Uterus (tissue), 4 donors: ENCODE measurements around the gene MYH11. TPM values are rescaled to one million over a fixed set of nuclear protein-coding genes. Genes with fewer than 3 reads are reported as not detected.
A peak's percentile ranks its signal among the peaks of the same experiment; 100 is the strongest.

Experiments
- DNase-seq, 2 donors: peaks; one replicate each; pipeline ENCODE4 v3.0.0-alpha.2; 2019 to 2020
- H3K27ac ChIP-seq, 2 donors: fragments of 200-600 bp; sonication (generic); 1 replicate in 1 of 2; 2 replicates in 1 of 2; pipeline ENCODE4 v1.5.1; 2016 to 2018
- H3K27me3 ChIP-seq, 2 donors: fragments of 200-600 bp; sonication (generic); one replicate each; pipeline ENCODE4 v1.5.1; 2018 to 2019; ENCODE audit warnings: control low read depth in 1 of 2
- H3K36me3 ChIP-seq, 2 donors: fragments of 200-600 bp; sonication (generic); one replicate each; pipeline ENCODE4 v1.5.1; 2019; ENCODE audit warnings: control low read depth in 1 of 2
- H3K4me1 ChIP-seq, 2 donors: fragments of 200-600 bp; sonication (generic); one replicate each; pipeline ENCODE4 v1.5.1; 2018 to 2019; ENCODE audit warnings: control low read depth in 1 of 2
- H3K4me3 ChIP-seq, 2 donors: fragments of 200-600 bp; sonication (generic); 1 replicate in 1 of 2; 2 replicates in 1 of 2; pipeline ENCODE4 v1.5.1; 2018 to 2019; ENCODE audit warnings: mild to moderate bottlenecking in 1 of 2
- H3K9me3 ChIP-seq, 2 donors: fragments of 200-600 bp; sonication (generic); one replicate each; pipeline ENCODE4 v1.5.1; 2019; ENCODE audit warnings: control low read depth in 1 of 2
- POLR2A ChIP-seq, 2 donors: fragments of 450-650 bp; IDR thresholded peaks; one replicate each; pipeline ENCODE4 v1.6.1; 2016; ENCODE audit warnings: antibody characterized with exemption in 2 of 2, mild to moderate bottlenecking in 1 of 2, moderate library complexity in 1 of 2
- intact Hi-C: fragments of 100-400 bp; cut with DNase I; formaldehyde crosslinking; loops from one replicate; pipeline ENCODE4 v1.15.1; 2023; ENCODE audit warnings: low total_unique reads
- total RNA-seq, 4 donors: library from RNA; depleted of rRNA in 3 of 4; stranded (reverse); fragments of >200 nt in 3 of 4; gene quantifications; one replicate each; pipeline versions ENCODE4 v1.1.0 to v1.2.4, GENCODE V29; 2014 to 2023
- TF ChIP-seq, protein P1 (sequence below), 4 experiments: fragments of 200-600 bp in 2 of 4; fragments of 450-650 bp in 2 of 4; sonication (generic) in 2 of 4; IDR thresholded peaks; one replicate each; pipeline ENCODE4 v1.5.1; 2016 to 2019; ENCODE audit warnings: antibody characterized with exemption in 4 of 4, mild to moderate bottlenecking in 2 of 4, moderate library complexity in 1 of 4
- donor health status: DM: yes; HTN: yes; CAD: no.

The MYH11 gene
- total RNA-seq, 4 donors from 2014 or later: 447 to 1,893 (median 822) TPM

DNA sequence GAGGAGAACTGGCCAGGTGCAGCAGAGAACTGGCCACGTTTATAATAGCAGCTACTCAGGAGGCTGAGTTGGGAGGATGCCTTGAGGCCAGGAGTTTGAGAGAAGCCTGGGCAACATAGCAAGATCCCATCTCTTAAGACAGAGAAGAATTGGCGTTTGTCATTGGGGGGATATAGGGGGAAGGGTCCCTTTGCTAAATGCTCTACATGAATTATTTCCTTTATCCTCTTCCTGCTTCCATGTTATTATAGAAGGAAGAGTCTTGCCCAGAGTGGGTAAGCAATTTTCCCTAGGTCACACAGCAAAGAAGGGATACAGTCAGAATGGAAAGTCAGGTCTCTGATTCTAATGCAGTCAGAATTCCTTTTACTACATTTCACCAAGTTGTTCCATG lies 68.0 kb downstream of the MYH11 start:
- no peaks in the 10 kb centered on the region for H3K36me3 ChIP-seq
- DNase-seq: no peak
- intact Hi-C loops: no loop called here

DNA sequence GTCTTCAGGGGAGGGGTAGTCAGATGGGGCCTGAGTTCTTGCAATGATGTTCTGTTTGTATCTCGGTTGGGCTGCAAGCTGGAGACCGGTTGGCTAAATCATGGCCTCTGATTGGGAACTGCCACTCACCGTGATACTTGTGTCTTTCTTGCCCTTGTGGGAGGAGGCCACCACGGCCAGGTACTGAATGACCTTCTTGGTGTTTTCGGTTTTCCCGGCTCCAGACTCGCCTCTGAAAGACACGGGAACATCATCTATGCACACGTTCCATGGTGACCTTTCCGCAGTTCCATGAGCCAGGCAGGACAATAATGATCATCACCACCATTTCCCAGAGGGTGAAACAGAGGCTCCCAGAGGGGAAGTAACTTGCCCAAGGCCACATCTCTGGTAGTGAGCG lies 70.3 kb downstream of the MYH11 start:
- Histone ChIP-seq H3K9me3 (no peaks in the 10 kb centered on the region), H3K36me3 (no peaks in the 10 kb centered on the region), H3K4me3 (no peak overlapping the region), H3K27me3 (no peaks in the 10 kb centered on the region), H3K4me1 (no peaks in the 10 kb centered on the region), H3K27ac (no peak overlapping the region)
- intact Hi-C loops: no loop called here
- no peak for DNase-seq
- TF ChIP-seq POLR2A (IDR thresholded peaks at IDR 0.05): no peak
- TF ChIP-seq, protein P1, sequence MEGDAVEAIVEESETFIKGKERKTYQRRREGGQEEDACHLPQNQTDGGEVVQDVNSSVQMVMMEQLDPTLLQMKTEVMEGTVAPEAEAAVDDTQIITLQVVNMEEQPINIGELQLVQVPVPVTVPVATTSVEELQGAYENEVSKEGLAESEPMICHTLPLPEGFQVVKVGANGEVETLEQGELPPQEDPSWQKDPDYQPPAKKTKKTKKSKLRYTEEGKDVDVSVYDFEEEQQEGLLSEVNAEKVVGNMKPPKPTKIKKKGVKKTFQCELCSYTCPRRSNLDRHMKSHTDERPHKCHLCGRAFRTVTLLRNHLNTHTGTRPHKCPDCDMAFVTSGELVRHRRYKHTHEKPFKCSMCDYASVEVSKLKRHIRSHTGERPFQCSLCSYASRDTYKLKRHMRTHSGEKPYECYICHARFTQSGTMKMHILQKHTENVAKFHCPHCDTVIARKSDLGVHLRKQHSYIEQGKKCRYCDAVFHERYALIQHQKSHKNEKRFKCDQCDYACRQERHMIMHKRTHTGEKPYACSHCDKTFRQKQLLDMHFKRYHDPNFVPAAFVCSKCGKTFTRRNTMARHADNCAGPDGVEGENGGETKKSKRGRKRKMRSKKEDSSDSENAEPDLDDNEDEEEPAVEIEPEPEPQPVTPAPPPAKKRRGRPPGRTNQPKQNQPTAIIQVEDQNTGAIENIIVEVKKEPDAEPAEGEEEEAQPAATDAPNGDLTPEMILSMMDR (IDR thresholded peaks at IDR 0.05): no peak

More for the DNA sequence above, 68.0 kb downstream of the MYH11 start:
- peak overlapping the region; percentile 39 to 61 for H3K27ac ChIP-seq
- TF ChIP-seq, protein P1 (IDR thresholded peaks at IDR 0.05): no peak
- no peak for TF ChIP-seq POLR2A (IDR thresholded peaks at IDR 0.05)
- H3K4me1 ChIP-seq: no peaks in the 10 kb centered on the region
- H3K27me3 ChIP-seq: no peaks in the 10 kb centered on the region
- no peaks in the 10 kb centered on the region for H3K9me3 ChIP-seq
- H3K4me3 ChIP-seq: no peak overlapping the region

DNA sequence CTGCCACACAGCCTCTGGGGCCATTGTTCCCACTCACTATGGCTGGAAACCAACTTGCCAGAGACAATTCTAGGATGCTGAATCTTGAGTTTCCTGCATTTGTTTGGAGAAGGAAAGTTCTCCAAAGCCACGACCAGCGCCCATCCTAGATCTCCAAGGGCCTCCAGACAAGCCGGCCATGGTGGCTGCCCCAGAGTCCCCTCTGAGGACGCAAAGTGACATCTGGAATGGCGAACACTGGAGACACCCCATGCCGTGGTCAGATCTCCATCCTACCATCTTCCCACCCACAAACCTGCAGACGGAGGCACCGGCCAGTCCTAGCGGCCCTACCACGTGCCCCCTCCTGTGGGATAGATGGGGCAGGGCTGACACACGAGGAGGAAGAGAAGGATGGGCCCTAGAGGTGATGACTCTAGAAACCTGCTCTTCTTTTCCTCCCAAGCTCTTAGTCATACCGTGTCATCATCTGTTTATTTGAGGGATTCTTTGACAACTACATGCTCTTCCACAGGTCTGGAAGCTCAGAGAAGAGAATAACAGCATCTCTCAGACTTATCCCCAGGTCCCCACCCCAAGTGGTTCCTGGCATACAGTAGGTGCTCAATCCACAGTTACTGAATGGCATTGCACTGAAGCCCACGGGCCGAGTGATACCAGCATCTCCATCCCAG lies 71.3 kb downstream of the MYH11 start:
- intact Hi-C loops: no loop called here
- H3K4me1 ChIP-seq: no peaks in the 10 kb centered on the region
- no peaks in the 10 kb centered on the region for H3K27me3 ChIP-seq
- peak overlapping the region; percentile 20 to 23 for H3K27ac ChIP-seq
- DNase-seq: no peak
- no peak for TF ChIP-seq POLR2A (IDR thresholded peaks at IDR 0.05)
- TF ChIP-seq, protein P1 (IDR thresholded peaks at IDR 0.05): no peak
- no peak overlapping the region for H3K4me3 ChIP-seq
- H3K9me3 ChIP-seq: no peaks in the 10 kb centered on the region
- no peaks in the 10 kb centered on the region for H3K36me3 ChIP-seq

DNA sequence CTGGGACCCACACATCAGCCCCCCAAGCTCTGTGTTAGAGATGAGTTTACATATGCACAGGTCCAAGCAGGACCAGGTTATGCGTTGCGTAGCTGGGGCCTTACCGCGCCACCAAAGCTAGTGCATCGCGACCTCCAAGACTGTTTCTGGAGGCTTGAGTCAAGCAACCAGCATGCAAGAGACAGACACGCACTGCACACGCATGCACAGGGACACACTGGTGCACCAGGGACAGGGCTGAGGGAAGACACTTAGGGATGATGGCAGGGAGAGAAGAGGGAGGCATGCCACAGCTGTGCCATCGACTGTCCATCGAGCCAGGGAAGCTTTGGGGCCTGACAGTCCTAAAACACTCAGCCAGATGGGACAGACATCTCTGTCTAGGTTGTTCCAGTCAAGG lies 72.8 kb downstream of the MYH11 start:
- Histone ChIP-seq H3K9me3 (no peaks in the 10 kb centered on the region), H3K4me3 (no peak overlapping the region), H3K36me3 (no peaks in the 10 kb centered on the region), H3K4me1 (no peaks in the 10 kb centered on the region), H3K27me3 (no peaks in the 10 kb centered on the region), H3K27ac (no peak overlapping the region)
- intact Hi-C loops: no loop called here
- no peak for DNase-seq
- no peak for TF ChIP-seq POLR2A (IDR thresholded peaks at IDR 0.05)
- TF ChIP-seq, protein P1 (IDR thresholded peaks at IDR 0.05): no peak

DNA sequence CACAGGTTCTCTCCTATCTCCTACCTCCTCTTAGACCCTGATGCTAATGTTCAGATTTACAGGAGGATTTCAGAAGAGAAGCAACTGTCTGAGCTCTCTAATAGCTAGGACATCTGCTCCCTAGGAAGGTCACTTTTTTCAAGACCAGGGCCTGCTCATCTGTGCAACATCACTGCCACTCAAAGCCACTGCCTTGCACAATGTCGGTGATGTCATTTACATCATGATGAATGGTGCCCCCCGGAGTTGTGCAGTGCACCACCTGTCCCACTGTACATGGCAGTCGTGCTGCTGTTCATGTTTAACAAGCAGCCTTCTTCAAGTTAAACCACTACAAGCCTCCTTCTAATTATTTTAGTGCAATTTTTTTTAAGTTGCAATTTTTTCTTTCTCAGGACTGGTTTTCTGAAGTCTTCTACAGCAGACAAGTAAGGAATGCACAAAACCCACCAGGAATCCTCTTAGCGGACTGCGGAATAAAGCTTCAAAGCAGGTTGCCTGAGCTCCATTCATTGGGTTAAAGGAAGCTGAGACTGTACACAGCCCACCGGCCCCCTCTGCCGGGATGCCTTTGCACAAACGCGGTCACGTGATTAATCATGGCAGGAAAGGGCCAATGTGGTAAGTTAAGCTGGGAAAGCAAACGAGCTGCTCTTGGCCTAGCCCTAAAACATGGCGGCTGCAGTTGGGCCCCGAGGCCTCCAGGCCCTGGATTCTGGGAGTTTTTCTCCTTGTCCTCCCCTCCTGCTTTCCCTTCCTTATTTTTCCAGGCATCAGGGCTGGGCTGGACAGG lies 74.1 kb downstream of the MYH11 start:
- H3K27ac ChIP-seq: no peak overlapping the region
- H3K9me3 ChIP-seq: no peaks in the 10 kb centered on the region
- H3K36me3 ChIP-seq: no peaks in the 10 kb centered on the region
- DNase-seq: no peak
- no peaks in the 10 kb centered on the region for H3K4me1 ChIP-seq
- TF ChIP-seq, protein P1 (IDR thresholded peaks at IDR 0.05): no peak
- TF ChIP-seq POLR2A (IDR thresholded peaks at IDR 0.05): no peak
- H3K4me3 ChIP-seq: no peak overlapping the region
- H3K27me3 ChIP-seq: no peaks in the 10 kb centered on the region
- intact Hi-C loops: no loop called here
